ENCODE results near the gene PLEKHG4B.
"Not testable (repeated sequence)": the region's sequence is repeated elsewhere in the genome, so short reads cannot be mapped to it uniquely, and the experiment has no call there.

The PLEKHG4B gene, protein sequence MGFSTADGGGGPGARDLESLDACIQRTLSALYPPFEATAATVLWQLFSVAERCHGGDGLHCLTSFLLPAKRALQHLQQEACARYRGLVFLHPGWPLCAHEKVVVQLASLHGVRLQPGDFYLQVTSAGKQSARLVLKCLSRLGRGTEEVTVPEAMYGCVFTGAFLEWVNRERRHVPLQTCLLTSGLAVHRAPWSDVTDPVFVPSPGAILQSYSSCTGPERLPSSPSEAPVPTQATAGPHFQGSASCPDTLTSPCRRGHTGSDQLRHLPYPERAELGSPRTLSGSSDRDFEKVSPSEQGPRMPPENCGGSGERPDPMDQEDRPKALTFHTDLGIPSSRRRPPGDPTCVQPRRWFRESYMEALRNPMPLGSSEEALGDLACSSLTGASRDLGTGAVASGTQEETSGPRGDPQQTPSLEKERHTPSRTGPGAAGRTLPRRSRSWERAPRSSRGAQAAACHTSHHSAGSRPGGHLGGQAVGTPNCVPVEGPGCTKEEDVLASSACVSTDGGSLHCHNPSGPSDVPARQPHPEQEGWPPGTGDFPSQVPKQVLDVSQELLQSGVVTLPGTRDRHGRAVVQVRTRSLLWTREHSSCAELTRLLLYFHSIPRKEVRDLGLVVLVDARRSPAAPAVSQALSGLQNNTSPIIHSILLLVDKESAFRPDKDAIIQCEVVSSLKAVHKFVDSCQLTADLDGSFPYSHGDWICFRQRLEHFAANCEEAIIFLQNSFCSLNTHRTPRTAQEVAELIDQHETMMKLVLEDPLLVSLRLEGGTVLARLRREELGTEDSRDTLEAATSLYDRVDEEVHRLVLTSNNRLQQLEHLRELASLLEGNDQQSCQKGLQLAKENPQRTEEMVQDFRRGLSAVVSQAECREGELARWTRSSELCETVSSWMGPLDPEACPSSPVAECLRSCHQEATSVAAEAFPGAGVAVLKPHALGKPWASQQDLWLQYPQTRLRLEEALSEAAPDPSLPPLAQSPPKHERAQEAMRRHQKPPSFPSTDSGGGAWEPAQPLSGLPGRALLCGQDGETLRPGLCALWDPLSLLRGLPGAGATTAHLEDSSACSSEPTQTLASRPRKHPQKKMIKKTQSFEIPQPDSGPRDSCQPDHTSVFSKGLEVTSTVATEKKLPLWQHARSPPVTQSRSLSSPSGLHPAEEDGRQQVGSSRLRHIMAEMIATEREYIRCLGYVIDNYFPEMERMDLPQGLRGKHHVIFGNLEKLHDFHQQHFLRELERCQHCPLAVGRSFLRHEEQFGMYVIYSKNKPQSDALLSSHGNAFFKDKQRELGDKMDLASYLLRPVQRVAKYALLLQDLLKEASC (N-terminal part only)

DNA sequence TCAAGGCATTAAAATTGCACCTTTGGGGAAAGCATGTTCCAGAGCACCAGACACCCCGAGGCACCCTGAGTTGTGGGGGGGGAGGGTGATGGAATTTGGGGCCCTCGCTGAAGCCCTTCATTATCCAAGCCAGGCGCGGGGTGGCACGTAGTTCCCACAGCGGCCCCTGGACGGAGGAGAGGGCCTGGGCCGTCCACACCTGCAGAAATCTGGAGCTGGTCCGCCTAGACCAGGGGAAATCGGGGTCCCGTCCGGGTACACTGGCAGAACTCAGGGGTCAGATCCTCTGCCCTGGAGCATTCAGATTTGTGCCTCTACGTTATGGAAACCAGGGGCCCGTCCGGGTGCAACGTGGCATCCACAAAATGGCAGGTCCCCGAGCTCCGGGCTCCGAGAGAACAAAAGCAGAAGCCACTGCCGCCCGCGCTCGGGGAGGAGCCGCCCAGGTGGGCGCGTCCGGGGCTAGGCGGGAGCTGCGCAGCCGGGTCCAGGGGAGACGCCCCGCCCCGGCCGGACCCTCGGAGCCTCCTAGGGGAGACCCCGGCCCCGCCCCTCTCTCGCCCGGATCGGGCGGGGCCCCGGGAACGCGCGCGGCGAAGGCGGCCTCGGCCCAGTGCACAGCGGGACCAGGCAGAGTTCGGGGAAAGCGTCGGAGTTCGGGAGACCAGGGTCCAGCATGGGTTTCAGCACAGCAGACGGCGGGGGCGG, at the start of gene PLEKHG4B:
Gene PLEKHG4B (plus strand): TSS at position 613 of the 708 bp plus-strand sequence. CDS start 64 bp downstream, at position 677.
- no peak for DNase-seq (ENCODE audit: low spot score)

DNA sequence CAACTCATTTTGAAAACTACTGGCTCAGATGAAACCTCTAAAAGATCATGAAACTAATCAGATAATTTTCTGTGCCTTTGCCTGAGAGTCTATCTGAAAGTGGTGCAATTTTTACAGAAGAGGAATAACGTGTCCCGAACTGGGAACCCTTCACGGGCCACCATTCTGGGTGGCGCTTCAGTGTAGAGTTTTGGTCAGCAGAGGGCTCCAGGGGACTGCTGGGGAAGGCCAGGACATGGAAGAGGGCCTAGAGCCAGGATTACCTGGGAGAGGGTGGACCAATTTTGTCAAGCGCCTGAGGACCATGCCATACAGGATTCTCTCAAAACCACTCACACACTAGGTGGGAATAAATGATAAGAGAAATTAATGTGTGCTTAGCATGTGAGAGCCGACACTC, 49.7 kb upstream of the PLEKHG4B start:
- DNase-seq (ENCODE audit: low spot score), result no peak

DNA sequence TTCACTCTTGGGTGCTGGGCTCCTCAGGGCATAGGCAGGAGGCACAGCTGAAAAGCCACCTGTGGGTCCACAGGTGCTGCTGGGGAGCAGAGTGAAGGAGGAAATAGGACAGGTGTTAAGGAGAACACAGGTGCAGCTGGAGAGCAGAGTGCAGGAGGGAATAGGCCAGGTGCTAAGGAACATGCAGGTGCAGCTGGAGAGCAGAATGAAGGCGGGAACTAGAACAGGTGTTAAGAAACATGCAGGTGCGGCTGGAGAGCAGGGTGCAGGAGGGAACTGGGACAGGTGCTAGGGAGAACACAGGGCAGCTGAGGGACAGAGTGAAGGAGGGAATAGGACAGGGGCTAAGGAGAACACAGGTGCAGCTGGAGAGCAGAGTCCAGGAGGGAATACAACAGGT, 43.8 kb upstream of the PLEKHG4B start:
- DNase-seq (ENCODE audit: low spot score), result no peak

DNA sequence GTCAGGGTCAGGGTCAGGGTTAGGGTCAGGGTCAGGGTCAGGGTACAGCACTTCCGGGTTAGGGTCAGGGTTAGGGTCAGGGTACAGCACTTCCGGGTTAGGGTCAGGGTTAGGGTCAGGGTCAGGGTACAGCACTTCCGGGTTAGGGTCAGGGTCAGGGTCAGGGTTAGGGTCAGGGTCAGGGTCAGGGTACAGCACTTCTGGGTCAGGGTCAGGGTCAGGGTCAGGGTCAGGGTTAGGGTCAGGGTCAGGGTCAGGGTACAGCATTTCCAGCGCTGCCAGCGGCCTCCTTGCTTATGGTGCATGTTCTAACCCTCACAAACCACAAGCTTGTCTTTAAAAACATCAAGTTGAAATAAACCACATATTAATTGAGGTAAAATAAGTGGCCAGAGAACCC, 42.4 kb upstream of the PLEKHG4B start:
- not testable (repeated sequence) for DNase-seq (ENCODE audit: low spot score)

DNA sequence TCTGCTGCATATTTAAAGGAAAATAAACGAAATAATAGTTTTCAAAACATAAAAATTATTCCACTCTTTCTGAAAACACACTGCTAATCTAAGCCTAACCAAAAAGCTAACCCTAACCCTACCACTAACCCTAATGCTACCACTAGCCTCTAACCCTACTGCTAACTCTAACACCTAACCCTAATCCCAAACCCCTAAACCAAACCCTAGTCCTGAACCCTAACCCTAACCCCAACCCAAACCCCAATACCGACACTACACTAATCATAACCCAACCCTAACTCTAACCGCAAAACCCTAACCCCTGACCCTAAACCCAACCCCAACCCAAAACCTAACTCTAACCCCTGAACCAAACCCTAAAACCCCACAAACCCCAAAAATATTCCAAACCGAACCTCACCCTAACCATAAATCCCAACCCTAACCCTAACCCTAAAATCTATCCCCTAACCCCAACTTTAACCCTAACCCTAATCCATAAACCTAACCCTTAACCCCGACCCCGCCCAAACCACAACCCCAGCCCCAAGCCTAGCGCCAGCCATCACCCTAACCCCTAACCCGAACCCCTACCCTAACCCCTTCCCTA, 41.9 kb upstream of the PLEKHG4B start:
- no peak for DNase-seq (ENCODE audit: low spot score)

DNA sequence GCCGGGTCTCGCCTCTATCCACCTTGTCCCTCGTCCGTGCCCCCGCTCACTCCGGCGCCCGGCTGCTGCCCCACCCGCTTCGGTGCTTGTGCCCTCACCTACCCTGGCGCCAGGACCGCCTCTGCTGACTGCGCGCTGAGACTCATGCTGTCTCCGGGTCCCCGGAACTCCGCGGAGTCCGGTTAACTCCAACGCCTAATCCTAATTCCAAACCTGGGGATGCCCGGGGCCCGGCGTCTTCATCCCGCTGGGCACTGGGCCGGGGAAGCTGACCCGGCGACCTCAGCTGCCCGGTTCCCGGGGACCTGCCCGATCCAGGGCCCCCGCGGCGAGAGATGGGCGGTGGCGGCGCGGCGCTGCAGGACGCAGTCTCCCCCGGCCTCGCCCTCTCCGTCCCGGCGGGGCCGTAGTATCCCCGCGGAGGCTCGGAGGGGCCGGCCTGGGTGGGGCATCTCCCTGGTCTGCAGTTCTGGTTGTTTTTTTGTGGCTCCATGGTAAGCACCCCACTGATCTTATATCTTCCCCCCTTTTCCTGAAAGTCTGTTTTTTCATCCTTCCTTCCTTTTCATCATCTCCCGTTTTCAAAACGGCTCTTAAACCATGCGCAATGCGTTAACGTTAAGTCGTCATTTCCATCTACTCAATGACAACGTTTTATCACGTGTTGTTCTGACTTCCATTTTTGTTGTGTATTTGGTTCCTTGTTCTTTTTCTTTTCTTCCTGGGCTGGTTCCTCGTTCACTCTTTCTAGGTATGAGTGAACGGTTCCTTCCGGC, 41.1 kb upstream of the PLEKHG4B start:
- no peak for DNase-seq (ENCODE audit: low spot score)

DNA sequence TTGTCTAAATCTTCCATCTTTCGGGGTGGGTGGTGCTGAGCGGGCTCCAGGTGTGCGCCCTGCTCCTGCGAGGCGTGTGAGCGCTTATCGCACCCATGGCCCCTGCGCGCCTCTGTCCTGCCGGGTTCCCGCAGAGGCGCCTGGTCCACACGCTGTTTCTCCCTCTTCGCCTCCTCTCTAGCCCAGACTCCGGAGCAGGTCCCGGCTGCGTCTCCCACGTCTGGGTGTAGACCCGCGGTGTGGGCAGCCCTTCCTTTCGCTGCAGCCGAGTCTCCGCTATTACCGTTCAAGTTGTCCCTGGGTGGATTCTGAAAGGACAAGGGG, 40.5 kb upstream of the PLEKHG4B start:
- DNase-seq (ENCODE audit: low spot score), result no peak

DNA sequence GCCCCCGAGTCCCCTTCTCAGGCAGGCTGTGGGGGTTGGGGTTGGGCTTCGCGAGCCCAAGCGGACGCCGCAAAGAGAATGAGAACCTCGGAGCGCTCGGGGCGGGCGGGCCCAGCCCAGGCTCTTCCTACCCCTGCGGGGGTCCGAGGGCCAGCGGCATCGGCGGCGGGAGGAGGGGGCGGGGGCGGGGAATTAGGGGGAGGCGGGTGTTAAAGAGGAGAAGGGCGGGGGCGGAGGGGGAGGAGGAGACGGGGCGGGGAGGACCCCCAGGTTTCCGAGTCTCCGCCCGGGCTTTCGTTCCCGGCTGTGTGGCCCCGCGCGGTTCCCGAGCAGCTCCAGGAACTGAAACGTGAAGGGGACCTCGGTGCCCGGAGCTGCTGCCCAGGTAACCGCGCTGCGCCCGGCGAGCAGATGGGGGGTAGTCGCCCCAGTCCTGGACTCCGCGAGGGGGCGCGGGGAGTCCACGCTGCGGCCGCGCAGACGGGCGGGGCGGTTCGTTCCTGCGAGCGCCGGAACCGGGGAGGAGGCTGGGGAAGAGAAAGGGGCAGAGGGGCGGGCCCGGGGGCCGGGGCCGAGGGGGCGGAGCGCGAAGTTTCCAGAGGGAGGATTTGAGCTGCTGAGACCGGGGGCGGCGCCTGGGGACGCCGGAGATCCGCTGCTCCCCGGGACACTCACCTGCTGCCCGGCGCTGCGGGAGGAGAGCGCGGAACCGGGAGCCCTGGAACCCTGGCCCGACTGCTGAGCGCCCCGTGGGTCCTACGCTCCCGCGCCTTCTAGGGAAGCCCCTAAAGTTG, 38.4 kb upstream of the PLEKHG4B start:
- no peak for DNase-seq (ENCODE audit: low spot score)

DNA sequence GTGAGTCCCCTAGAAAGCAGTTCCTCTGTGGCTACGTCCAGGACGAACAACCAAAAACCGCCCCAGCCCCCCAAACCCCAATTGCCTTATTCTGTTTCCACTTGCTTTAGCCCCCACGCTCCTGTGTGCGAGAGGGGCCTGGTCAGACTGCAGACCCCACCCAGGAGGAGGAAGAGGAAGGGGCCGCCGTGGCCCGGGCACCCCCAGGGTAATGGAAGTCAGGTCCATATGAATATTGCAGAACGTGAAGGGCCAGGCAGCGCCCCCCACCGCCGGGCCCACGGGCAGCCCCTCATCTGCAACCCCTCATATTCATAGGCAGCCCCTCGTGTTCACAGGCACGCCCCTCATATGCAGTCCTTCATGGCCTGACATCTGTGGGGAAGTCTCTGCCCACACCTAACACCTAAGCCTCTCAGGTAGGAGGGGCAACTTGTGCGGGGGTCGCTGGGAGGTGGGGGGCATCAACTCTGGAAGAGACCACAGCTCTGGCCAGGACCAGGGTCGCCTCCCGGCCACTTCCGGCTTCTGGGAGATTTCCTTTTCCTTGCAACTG, 37.7 kb upstream of the PLEKHG4B start:
- no peak for DNase-seq (ENCODE audit: low spot score)

DNA sequence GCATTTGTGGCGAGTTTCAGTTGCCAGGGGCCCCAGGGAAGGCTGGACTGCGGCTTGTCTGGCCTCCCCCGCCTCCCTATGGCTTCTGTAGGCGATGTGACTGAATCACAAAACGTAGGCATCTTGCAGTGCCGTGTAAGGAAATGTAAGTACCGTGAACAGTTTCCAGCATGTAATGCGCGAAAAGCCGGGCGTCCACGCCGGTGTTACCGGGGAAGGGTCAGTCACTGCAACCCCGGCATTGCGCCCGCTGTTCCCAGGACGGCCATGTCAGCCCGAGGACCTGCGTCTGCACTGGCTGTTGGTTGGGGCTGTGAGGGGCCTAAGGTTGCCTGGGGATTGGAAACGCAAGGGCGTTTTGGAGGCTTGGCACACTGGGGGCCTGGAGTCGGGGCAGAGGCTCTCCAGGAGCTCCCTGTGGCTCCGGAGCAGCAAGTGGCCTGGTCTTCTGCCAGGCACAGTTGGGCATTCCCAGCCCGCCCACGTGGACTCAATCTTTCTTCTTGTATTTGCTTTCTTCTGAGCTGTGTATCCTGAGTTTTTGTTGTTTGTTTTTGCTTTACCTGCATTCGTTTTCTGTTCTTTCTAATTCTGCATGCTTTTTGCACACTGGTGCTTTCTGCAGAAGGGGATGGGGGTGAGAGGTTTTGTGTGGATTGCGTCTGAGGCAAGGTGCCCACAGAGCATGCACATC, 36.9 kb upstream of the PLEKHG4B start:
- no peak for DNase-seq (ENCODE audit: low spot score)

DNA sequence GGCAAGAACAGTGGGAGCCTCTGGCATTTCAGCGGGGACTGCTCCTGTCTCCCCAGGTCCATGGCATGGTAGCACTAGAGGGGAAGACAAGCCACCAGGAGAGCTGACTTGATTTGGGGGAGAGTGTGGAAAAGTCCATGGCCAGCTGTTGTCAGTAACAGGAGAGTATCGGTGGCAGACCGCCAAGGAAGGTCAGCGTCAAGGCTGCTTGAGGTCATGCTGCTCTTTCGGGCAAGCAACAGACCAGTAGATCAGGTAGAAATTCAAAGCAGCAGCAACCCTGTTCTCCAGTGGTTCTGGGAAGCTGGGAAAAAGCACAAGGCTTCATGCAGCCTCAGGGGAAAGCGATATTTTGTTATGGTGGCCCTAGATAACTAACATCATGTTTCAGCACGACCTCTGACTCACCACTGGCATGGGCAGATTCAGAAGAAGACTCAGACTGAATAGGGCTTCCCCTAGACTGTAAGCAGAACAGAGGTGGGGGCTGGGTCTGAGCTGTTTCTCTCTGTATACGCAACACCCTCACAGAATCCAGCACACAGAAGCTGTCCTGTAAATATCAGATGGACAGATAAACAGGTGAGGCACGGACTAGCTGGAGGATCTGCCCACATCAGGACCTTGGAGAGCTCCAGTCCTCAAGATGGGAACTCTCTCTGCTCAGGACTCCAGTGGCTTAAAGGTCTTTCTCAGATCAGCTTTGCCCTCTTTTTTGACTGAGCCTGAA, 35.2 kb upstream of the PLEKHG4B start:
- DNase-seq (ENCODE audit: low spot score), result no peak

DNA sequence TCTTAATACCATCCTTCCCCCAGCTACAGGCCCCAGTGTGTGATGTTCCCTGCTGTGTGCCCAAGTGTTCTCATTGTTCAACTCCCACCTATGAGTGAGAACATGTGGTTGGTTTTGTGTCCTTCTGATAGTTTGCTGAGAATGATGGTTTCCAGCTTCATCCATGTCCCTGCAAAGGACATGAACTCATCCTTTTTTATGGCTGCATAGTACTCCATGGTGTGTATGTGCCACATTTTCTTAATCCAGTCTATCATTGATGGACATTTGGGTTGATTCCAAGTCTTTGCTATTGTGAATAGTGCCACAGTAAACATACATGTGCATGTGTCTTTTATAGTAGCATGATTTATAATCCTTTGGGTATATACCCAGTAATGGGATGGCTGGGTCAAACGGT, 31.7 kb upstream of the PLEKHG4B start:
- not testable (repeated sequence) for DNase-seq (ENCODE audit: low spot score)

DNA sequence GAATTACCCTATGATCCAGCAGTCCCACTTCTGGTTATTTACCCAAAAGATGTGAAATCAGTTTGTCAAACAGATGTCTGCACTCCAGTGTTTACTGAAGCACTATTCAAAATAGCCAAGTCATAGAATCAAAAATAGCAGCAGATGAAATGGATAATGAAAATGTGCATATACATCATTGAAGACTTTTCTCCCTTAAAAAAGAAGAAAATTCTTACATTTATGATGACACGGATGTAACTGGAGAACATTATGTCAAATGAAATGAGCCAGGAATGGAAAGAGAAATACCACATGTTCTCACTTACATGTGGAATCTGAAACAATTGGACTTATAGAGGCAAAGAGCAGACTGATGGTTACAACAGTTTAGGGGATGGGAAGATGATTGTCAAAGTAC, 21.5 kb upstream of the PLEKHG4B start:
- no peak for DNase-seq (ENCODE audit: low spot score)

DNA sequence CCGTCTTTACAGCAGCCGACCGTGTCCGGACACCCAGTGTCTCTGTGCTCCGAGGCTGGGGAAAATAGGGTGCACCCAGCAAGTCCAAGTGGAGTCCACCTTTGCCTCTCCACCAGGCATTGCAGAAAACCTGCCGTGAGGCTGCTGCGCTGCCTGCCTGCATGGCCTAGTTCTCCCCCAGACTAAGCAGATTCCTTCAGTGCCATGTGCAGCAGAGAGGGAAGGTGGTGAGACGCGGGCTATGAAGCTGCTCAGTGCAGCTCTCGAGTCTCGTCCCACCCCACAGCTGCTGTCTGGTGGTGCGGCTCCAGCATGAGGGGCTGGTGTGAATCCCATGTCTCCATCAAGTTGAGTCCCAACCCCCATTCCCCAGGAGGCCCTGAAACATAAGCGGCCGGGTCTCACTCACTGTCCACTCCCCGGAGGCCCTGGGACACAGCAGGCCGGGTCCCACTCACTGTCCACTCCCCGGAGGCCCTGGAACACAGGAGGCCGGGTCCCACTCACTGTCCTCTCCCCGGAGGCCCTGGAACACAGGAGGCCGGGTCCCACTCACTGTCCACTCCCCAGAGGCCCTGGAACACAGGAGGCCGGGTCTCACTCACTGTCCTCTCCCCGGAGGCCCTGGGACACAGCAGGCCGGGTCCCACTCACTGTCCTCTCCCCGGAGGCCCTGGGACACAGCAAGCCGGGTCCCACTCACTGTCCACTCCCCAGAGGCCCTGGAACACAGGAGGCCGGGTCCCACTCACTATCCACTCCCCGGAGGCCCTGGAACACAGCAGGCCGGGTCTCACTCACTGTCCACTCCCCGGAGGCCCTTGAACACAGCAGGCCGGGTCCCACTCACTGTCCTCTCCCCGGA, 19.4 kb upstream of the PLEKHG4B start:
- DNase-seq (ENCODE audit: low spot score), result not testable (repeated sequence)

DNA sequence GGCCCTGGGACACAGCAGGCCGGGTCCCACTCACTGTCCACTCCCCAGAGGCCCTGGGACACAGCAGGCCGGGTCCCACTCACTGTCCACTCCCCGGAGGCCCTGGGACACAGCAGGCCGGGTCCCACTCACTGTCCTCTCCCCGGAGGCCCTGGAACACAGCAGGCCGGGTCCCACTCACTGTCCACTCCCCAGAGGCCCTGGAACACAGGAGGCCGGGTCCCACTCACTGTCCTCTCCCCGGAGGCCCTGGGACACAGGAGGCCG, 18.9 kb upstream of the PLEKHG4B start:
- not testable (repeated sequence) for DNase-seq (ENCODE audit: low spot score)

DNA sequence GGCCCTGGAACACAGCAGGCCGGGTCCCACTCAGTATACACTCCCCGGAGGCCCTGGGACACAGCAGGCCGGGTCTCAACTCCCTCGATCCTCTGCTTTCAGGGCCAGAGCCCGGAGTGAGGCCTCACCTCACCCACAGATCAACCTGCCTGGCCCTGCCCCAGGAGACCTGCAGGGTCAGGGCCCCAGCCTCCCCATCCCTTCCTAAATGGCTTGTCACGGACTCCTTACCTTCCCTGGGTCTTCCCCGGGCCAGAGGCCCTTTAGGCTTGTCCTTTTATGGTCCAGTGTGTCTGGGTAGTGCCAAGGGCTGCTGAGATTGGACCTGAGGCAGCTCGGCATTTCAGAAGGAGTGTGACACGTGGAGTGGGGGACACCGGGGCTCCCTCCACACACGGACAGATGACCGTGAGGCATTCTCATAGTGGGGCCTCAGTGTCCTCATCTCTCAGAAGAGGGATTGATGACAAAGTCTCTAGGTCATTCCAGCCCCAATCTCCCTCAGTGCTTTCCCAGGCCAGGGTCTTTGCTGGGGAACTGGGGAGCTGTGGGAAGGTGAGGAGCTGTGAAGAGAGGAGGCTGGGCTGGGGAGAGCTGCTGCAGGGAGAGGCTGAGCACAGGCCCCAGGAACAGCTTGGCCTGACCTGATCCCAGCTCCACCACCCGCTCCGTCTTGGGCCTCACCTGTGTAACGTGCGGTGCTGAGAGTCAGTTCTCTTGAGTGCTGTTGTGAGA, 18.0 kb upstream of the PLEKHG4B start:
- DNase-seq (ENCODE audit: low spot score), result no peak

Data from pons (tissue), 1 donor.